Cardiac fibroblast (primary cell): ENCODE measurements around the gene OSBPL1A.

Experiments
- DNase-seq, 2 donors: peaks; one replicate each; pipeline versions ENCODE4 v3.0.0 to v3.0.0-alpha.2; 2010; ENCODE audit warnings: low read depth in 2 of 2
- H3K4me3 ChIP-seq, 2 donors: replicated peaks in 1 of 2; 1 replicate in 1 of 2; 2 replicates in 1 of 2; pipeline ENCODE4 v1.5.1; 2011; ENCODE audit warnings: low read depth in 2 of 2, low read length in 2 of 2, mild to moderate bottlenecking in 2 of 2, moderate library complexity in 1 of 2
- CTCF ChIP-seq: IDR thresholded peaks from one replicate; pipeline ENCODE4 v1.5.1; 2011; ENCODE audit warnings: low read depth, mild to moderate bottlenecking, low read length, inconsistent platforms

Gene OSBPL1A

GRCh38 chr18:24243677-24244076, 153.9 kb downstream of the OSBPL1A start:
- H3K4me3 ChIP-seq = no peak overlapping the region
- DNase-seq = no peak
- no peak for TF ChIP-seq CTCF

GRCh38 chr18:24239341-24239740, 158.3 kb downstream of the OSBPL1A start:
- DNase-seq = no peak
- no peak for TF ChIP-seq CTCF
- no peak overlapping the region for H3K4me3 ChIP-seq

- H3K4me3 ChIP-seq = no peak overlapping the region
- no peak for TF ChIP-seq CTCF
- no peak for DNase-seq
These were observed 159.2 kb downstream of the OSBPL1A start for GRCh38 chr18:24238387-24238786.

GRCh38 chr18:24234850-24235418, 162.7 kb downstream of the OSBPL1A start:
- no peak for TF ChIP-seq CTCF
- peak in 1 of 2 donors; percentile 22 for DNase-seq
- H3K4me3 ChIP-seq = no peak overlapping the region

GRCh38 chr18:24234330-24234729, 163.3 kb downstream of the OSBPL1A start:
- no peak overlapping the region for H3K4me3 ChIP-seq
- TF ChIP-seq CTCF = peak; percentile 13
- peak; percentile 54 to 81 for DNase-seq

- no peak overlapping the region for H3K4me3 ChIP-seq
- no peak for DNase-seq
- TF ChIP-seq CTCF = no peak
These were observed 164.8 kb downstream of the OSBPL1A start for GRCh38 chr18:24232800-24233199.
